Esophagus muscularis mucosa (tissue), 4 donors: ENCODE results near the gene PRDM16.

Experiments used
- EP300 ChIP-seq: sonication (generic); formaldehyde crosslinking; IDR thresholded peaks from one replicate; pipeline ENCODE4 v1.6.1; 2017; ENCODE audit warnings: antibody characterized with exemption
- POLR2A ChIP-seq: fragments of 450-650 bp; IDR thresholded peaks from one replicate; pipeline ENCODE4 v1.6.1; 2017; ENCODE audit warnings: antibody characterized with exemption, moderate library complexity, mild to moderate bottlenecking, low read depth
- POLR2AphosphoS5 ChIP-seq, 2 donors: sonication (generic); formaldehyde crosslinking; IDR thresholded peaks; one replicate each; pipeline ENCODE4 v1.6.1; 2017; ENCODE audit warnings: antibody characterized with exemption in 2 of 2
- TF ChIP-seq, protein P1 (sequence below), 3 experiments: fragments of 200-600 bp in 2 of 3; fragments of 450-650 bp in 1 of 3; sonication (generic) in 2 of 3; IDR thresholded peaks; one replicate each; pipeline ENCODE4 v1.5.1; 2017 to 2019; ENCODE audit warnings: antibody characterized with exemption in 3 of 3, mild to moderate bottlenecking in 2 of 3, moderate library complexity in 1 of 3

DNA sequence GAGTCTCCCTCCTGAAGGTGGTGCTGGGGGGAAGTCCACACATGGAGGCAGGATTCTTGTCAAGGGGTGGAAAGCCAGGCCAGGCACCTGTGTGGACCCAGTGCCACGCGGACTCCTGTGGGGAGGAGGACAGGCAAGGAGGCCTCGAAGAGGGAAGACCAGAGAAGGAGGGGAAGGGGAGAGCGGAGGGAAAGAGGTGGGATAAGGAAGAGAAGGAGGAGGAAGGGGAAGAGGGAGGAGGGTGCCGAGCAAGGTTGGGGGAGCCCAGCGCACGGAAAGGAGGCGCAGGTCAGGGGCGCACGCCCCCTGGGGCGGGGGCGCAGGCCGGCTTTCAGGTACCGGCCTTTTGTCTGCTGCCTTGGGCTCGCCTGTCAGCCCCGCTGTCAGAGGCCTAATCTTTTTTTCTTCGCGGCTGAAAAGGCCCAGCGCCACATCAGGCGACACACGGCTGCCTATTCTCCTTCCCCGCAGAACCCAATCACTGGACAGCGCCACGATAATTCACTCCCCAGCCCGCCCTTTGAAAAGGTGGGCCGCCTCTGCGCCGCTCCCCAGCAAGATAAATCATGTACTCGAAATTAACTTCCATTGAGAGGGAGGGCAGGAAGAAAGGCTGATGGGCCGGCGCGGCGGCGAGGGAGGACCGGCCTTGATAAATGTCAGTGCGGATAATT, 42.5 kb downstream of the PRDM16 start:
- TF ChIP-seq, protein P1, sequence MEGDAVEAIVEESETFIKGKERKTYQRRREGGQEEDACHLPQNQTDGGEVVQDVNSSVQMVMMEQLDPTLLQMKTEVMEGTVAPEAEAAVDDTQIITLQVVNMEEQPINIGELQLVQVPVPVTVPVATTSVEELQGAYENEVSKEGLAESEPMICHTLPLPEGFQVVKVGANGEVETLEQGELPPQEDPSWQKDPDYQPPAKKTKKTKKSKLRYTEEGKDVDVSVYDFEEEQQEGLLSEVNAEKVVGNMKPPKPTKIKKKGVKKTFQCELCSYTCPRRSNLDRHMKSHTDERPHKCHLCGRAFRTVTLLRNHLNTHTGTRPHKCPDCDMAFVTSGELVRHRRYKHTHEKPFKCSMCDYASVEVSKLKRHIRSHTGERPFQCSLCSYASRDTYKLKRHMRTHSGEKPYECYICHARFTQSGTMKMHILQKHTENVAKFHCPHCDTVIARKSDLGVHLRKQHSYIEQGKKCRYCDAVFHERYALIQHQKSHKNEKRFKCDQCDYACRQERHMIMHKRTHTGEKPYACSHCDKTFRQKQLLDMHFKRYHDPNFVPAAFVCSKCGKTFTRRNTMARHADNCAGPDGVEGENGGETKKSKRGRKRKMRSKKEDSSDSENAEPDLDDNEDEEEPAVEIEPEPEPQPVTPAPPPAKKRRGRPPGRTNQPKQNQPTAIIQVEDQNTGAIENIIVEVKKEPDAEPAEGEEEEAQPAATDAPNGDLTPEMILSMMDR (IDR thresholded peaks at IDR 0.05), result no peak
- no peak for TF ChIP-seq POLR2A
- TF ChIP-seq EP300, result no peak
- no peak for TF ChIP-seq POLR2AphosphoS5 (IDR thresholded peaks at IDR 0.05)
